ENCODE data around the gene F11R.
A peak's percentile ranks its signal among the peaks of the same experiment; 100 is the strongest.
"Not testable (repeated sequence)": the region's sequence is repeated elsewhere in the genome, so short reads cannot be mapped to it uniquely, and the experiment has no call there.

F11R gene

DNA sequence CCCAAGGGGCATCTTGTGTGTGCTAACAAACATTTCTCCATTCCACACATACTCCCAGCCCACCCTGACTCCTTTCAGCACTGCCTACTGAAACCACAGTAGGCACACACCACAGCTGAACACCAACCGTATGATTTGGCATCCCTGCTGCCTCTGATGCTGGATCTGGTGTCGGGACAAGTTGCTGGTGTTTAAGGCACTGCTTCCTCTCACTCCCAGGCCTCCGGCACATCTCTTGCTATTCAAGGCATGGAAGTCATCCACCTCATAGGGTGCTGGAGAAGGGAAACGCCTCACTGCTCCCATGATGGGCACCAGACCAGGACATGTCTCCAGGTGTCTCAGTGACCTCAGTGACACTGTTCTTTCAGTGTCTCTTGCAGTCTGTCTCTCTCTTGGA lies 64.0 kb downstream of the F11R start:
- DNase-seq, result no peak

GRCh38 chr1:160954158-160955104 lies 66.5 kb downstream of the F11R start, which contains the start of gene ITLN2:
Gene ITLN2, minus strand, starts transcription at chr1:160954809. Its CDS starts 68 bp downstream, at chr1:160954741.
- DNase-seq, result peak; percentile 77

DNA sequence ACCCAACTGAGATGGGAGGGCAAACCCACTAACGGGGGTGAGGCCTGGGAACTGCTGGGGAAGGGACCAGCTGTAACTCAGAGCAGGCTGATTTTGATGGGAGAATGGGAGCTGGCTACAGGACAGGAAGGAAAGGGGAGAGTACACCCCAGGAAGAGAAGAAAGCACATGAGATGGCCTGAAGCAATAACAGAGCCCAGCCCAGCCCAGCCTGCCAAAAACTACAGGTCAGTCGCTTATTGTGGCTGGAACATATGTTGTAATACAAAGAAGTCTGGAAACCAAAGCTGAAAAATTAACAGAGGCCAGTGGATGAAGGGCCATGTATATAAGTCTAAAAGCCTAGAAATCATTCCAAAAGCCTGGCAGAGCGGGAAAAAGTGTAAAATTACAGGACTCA lies 67.9 kb downstream of the F11R start:
- no peak for DNase-seq

DNA sequence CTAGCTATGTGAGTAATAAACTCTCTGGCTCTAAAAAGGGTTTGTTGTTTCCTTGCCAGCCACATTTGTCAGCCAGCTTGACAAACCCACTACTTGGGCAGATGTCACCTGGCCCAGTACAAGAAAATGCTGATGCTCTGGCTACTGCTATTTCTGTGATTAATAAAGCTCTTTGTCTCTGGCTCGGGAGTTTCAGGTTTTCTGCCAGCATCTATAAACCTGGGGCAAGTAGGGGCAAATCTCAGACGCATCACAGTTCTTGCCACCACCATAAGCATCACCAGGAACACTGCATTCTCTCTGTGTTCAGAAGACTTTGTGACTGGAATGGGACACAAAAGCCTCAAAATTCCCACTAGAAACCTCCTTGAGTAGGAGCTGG lies 68.8 kb downstream of the F11R start:
- no peak for DNase-seq

DNA sequence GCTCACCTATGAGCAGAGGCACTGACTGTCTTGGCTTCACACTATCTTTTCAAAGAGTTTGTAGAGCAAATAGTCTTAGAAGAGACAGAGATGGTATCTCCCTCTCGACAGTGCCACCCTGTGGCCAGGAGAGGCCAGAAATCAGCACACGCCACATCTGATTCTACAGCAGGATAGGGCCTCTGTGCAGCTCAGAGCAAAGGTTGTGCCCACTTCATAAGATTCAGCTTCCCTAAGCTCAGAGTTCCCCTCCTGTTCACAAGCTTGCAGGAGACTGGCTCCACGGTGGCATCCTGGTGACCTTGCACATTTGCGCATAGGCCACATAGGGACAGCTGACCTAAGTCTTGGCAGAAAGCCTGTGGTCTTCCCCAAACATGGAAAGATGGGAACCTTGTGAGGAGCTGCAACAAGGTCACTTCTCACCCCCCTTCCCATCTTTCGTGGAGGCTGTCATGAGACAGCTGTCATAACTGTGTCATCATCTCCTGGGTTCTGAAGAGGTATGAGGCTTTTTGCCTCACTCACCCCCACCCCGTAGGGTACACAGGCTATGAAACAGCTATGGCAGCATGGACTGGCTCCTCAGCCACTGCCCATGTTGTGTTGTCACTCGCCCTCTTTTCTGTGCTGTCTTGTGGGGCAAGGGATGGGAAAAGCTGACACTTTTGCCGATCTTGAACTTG lies 69.4 kb downstream of the F11R start:
- peak; percentile 86 for DNase-seq

GRCh38 chr1:160950657-160951056 lies 70.3 kb downstream of the F11R start:
- no peak for DNase-seq

DNA sequence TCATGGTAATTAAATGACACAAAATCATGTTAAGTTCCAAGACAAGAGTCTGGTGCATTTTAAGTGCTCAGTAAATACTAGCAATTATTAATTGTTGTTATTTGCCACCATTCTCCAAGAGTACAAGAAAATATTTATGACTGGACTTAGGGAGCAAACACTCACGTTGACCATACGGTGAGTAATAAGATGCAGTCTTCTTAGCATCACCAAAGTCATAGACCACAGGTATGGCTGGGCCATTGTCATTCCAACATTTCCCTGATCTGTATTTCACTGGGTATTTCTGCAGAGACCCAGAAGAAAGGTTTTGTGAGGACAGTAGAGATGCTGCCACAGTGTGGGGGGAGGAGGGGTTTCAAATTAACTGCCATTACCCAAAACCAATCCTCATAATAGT lies 71.1 kb downstream of the F11R start:
- DNase-seq, result no peak

- DNase-seq, result not testable (repeated sequence)
Measured at GRCh38 chr1:160949216-160949880, 71.6 kb downstream of the F11R start.

- DNase-seq, result not testable (repeated sequence)
Measured at GRCh38 chr1:160947174-160947759, 73.7 kb downstream of the F11R start.

DNA sequence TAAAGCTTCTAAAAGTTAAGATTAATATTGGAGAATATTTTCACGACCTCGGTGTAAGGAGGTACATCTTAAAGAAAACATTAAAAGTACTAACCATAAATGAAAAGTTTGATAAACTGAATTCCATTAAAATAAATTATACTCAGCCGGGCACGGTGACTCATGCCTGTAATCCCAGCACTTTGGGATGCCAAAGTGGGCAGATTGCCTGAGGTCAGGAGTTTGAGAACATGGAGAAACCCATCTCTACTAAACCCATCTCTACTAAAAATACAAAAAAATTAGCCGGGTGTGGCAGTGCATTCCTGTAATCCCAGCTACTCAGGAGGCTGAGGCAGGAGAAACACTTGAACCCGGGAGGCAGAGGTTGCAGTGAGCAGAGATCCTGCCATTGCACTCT lies 75.1 kb downstream of the F11R start:
- not testable (repeated sequence) for DNase-seq
